ENCODE measurements around the gene ABCB6.

DNA sequence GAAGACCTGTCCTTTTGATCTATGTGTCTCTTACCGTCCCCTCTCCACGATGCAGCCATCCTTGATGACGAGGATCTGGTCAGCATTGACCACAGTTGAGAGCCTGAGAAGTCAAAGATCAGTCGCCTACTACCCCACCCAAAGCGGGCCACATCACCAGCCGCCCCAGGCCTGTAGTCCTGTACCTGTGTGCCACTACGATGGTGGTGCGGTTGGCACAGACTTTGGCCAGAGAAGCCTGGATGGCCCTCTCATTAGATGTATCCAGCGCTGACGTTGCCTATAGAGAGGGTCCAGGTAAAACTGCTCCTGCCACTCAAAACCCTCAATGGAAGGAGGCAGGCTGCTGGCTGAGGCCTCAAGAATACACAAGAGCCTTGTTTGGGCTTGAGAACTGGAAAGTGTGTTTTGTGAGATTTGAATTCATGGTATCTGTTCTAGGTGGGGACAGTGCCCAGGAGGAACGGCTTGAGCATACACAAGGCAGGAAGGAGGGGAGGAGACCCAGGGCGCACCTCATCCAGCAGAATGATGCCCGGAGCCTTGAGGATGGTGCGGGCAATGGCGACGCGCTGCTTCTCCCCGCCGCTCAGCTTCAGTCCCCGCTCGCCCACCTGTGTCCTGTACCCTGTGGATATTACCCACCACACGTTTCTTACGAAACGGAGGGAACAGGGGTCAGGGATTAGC is 8.4 kb downstream of the ABCB6 start:
- TF ChIP-seq, protein P1, sequence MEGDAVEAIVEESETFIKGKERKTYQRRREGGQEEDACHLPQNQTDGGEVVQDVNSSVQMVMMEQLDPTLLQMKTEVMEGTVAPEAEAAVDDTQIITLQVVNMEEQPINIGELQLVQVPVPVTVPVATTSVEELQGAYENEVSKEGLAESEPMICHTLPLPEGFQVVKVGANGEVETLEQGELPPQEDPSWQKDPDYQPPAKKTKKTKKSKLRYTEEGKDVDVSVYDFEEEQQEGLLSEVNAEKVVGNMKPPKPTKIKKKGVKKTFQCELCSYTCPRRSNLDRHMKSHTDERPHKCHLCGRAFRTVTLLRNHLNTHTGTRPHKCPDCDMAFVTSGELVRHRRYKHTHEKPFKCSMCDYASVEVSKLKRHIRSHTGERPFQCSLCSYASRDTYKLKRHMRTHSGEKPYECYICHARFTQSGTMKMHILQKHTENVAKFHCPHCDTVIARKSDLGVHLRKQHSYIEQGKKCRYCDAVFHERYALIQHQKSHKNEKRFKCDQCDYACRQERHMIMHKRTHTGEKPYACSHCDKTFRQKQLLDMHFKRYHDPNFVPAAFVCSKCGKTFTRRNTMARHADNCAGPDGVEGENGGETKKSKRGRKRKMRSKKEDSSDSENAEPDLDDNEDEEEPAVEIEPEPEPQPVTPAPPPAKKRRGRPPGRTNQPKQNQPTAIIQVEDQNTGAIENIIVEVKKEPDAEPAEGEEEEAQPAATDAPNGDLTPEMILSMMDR (IDR thresholded peaks at IDR 0.05), result no peak
- no peak for TF ChIP-seq POLR2A (IDR thresholded peaks at IDR 0.05)

Measured in Peyer's patch (tissue), 4 donors.